Fibroblast of lung (primary cell): ENCODE measurements around the gene CYP2R1. TPM values are rescaled to one million over a fixed set of nuclear protein-coding genes. Genes with fewer than 3 reads are reported as not detected.

Source experiments
- DNase-seq, 2 donors: peaks; one replicate each; pipeline versions ENCODE4 v3.0.0 to v3.0.0-alpha.2; 2010; ENCODE audit warnings: low read depth in 2 of 2
- H2AFZ ChIP-seq: 2 replicates; pipeline ENCODE4 v1.5.1; 2012; ENCODE audit warnings: low read length, control low read depth, inconsistent platforms
- H3K27ac ChIP-seq: 2 replicates; pipeline ENCODE4 v1.5.1; 2011; ENCODE audit warnings: low read length, control low read depth; ENCODE audit not compliant: insufficient read depth
- H3K27me3 ChIP-seq: 2 replicates; pipeline ENCODE4 v1.5.1; 2011; ENCODE audit warnings: mild to moderate bottlenecking, low read length; ENCODE audit not compliant: control insufficient read depth, insufficient read depth
- H3K36me3 ChIP-seq: 2 replicates; pipeline ENCODE4 v1.5.1; 2011; ENCODE audit warnings: low read length; ENCODE audit not compliant: control insufficient read depth, insufficient read depth
- H3K4me1 ChIP-seq: 2 replicates; pipeline ENCODE4 v1.5.1; 2011; ENCODE audit warnings: low read length; ENCODE audit not compliant: control insufficient read depth, insufficient read depth; ENCODE audit errors: extremely low read depth
- H3K4me2 ChIP-seq: 2 replicates; pipeline ENCODE4 v1.5.1; 2011; ENCODE audit warnings: low read length, control low read depth; ENCODE audit not compliant: insufficient read depth; ENCODE audit errors: extremely low read depth
- H3K4me3 ChIP-seq, 4 experiments: fragments of 200-600 bp in 1 of 4; sonication (generic) in 1 of 4; replicated peaks in 1 of 4; 2 replicates each; pipeline ENCODE4 v1.5.1; 2011 to 2016; ENCODE audit warnings: low read length in 4 of 4, low read depth in 3 of 4, mild to moderate bottlenecking in 3 of 4, control low read depth in 2 of 4, inconsistent platforms in 1 of 4, mixed read lengths in 1 of 4; ENCODE audit not compliant: insufficient read depth in 1 of 4; ENCODE audit errors: control extremely low read depth in 1 of 4
- H3K79me2 ChIP-seq: 2 replicates; pipeline ENCODE4 v1.5.1; 2012; ENCODE audit warnings: mild to moderate bottlenecking, low read length, inconsistent platforms; ENCODE audit not compliant: control insufficient read depth, insufficient read depth
- H3K9ac ChIP-seq: 2 replicates; pipeline ENCODE4 v1.5.1; 2011; ENCODE audit warnings: mild to moderate bottlenecking, low read length, control low read depth; ENCODE audit not compliant: insufficient read depth
- H3K9me3 ChIP-seq: 2 replicates; pipeline ENCODE4 v1.5.1; 2012; ENCODE audit warnings: low read depth, low read length; ENCODE audit not compliant: control insufficient read depth, insufficient read depth
- H4K20me1 ChIP-seq: 2 replicates; pipeline ENCODE4 v1.5.1; 2011; ENCODE audit warnings: low read length; ENCODE audit not compliant: control insufficient read depth, insufficient read depth; ENCODE audit errors: extremely low read depth
- CTCF ChIP-seq, 2 donors: IDR thresholded peaks in 1 of 2; conservative IDR thresholded peaks in 1 of 2; 1 replicate in 1 of 2; 2 replicates in 1 of 2; pipeline ENCODE4 v1.5.1; 2011 to 2012; ENCODE audit warnings: low read length in 2 of 2, control low read depth in 1 of 2, inconsistent platforms in 1 of 2, low read depth in 1 of 2, mild to moderate bottlenecking in 1 of 2
- EZH2 ChIP-seq: IDR thresholded peaks from 2 replicates; pipeline ENCODE4 v1.5.1; 2012; ENCODE audit warnings: low read length, control low read depth, mild to moderate bottlenecking; ENCODE audit errors: missing control alignments
- polyA plus RNA-seq, 2 donors: library from polyadenylated mRNA; depleted of rRNA in 1 of 2; stranded (reverse) in 1 of 2; unstranded in 1 of 2; fragments of >200 nt; gene quantifications; 2 replicates each; pipeline ENCODE4 v1.2.1, GENCODE V29; 2011 to 2012; ENCODE audit warnings: missing spikeins in 1 of 2
- total RNA-seq: library from RNA; depleted of rRNA; stranded (reverse); fragments of >200 nt; gene quantifications from 2 replicates; pipeline ENCODE4 v1.2.1, GENCODE V29; 2014

The CYP2R1 gene
- total and polyA plus RNA-seq, 2 donors (not counting 1 experiment from before 2014, with no cell fraction given): 4.2 to 13.9 TPM

- Histone ChIP-seq H3K9me3 (no peaks in the 10 kb centered on the region), H3K27ac (no peak overlapping the region), H2AFZ (no peak overlapping the region), H3K4me1 (no peaks in the 10 kb centered on the region), H3K9ac (no peak overlapping the region), H3K27me3 (no peaks in the 10 kb centered on the region), H3K4me3 (no peak overlapping the region), H3K36me3 (no peaks in the 10 kb centered on the region), H3K4me2 (no peak overlapping the region), H4K20me1 (no peaks in the 10 kb centered on the region), H3K79me2 (no peaks in the 10 kb centered on the region)
- TF ChIP-seq CTCF (conservative IDR thresholded peaks at IDR 0.05 in 1 of 2, IDR thresholded peaks at IDR 0.05 in 1 of 2; ENCODE audit: low read depth in 1 of 2, low read length in 2 of 2): no peak
- no peak for TF ChIP-seq EZH2
- peak in 1 of 2 donors; percentile 93 for DNase-seq
Observed at GRCh38 chr11:14894657-14895598, 2.9 kb upstream of the CYP2R1 start.

- H3K4me1 ChIP-seq: no peaks in the 10 kb centered on the region
- no peak overlapping the region for H3K9ac ChIP-seq
- no peaks in the 10 kb centered on the region for H3K36me3 ChIP-seq
- H3K4me2 ChIP-seq: peak overlapping the region; percentile 91
- H3K4me3 ChIP-seq: peak overlapping the region in 3 of 4 experiments; percentile 29 to 81 (median 71)
- no peaks in the 10 kb centered on the region for H3K27me3 ChIP-seq
- no peak overlapping the region for H3K27ac ChIP-seq
- H3K79me2 ChIP-seq: no peaks in the 10 kb centered on the region
- DNase-seq: no peak
- TF ChIP-seq CTCF (conservative IDR thresholded peaks at IDR 0.05 in 1 of 2, IDR thresholded peaks at IDR 0.05 in 1 of 2; ENCODE audit: low read depth in 1 of 2, low read length in 2 of 2) (no peak), EZH2 (no peak)
- no peaks in the 10 kb centered on the region for H3K9me3 ChIP-seq
- H4K20me1 ChIP-seq: no peaks in the 10 kb centered on the region
- peak overlapping the region; percentile 43 for H2AFZ ChIP-seq
Observed at GRCh38 chr11:14892577-14892976, 546 bp upstream of the CYP2R1 start.

- TF ChIP-seq EZH2 (no peak), CTCF (conservative IDR thresholded peaks at IDR 0.05 in 1 of 2, IDR thresholded peaks at IDR 0.05 in 1 of 2; ENCODE audit: low read depth in 1 of 2, low read length in 2 of 2) (no peak)
- Histone ChIP-seq H3K27ac (no peak overlapping the region), H2AFZ (peak overlapping the region; percentile 91), H4K20me1 (no peaks in the 10 kb centered on the region), H3K27me3 (no peaks in the 10 kb centered on the region), H3K4me2 (peak overlapping the region; percentile 91), H3K9ac (no peak overlapping the region), H3K4me1 (no peaks in the 10 kb centered on the region), H3K79me2 (no peaks in the 10 kb centered on the region), H3K9me3 (no peaks in the 10 kb centered on the region), H3K36me3 (no peaks in the 10 kb centered on the region), H3K4me3 (peak overlapping the region; percentile 50 to 81 (median 70))
- peak; percentile 88 to 89 for DNase-seq
Observed at GRCh38 chr11:14891143-14892035, 642 bp downstream of the CYP2R1 start.
